Activated CD4-positive, alpha-beta T cell treated with anti-CD3 and anti-CD28 coated beads, Interleukin-10, Interleukin-2, amounts not matched to agents 100 ng/mL and 50 ng/mL, durations not matched to agents 16 hours and 8 hours (primary cell): ENCODE results near the gene ACER3.
"Not testable (repeated sequence)": the region's sequence is repeated elsewhere in the genome, so short reads cannot be mapped to it uniquely, and the experiment has no call there.

Experiments used
- DNase-seq: peaks from one replicate; pipeline ENCODE4 v3.0.0-alpha.2; 2020

Gene ACER3

DNA sequence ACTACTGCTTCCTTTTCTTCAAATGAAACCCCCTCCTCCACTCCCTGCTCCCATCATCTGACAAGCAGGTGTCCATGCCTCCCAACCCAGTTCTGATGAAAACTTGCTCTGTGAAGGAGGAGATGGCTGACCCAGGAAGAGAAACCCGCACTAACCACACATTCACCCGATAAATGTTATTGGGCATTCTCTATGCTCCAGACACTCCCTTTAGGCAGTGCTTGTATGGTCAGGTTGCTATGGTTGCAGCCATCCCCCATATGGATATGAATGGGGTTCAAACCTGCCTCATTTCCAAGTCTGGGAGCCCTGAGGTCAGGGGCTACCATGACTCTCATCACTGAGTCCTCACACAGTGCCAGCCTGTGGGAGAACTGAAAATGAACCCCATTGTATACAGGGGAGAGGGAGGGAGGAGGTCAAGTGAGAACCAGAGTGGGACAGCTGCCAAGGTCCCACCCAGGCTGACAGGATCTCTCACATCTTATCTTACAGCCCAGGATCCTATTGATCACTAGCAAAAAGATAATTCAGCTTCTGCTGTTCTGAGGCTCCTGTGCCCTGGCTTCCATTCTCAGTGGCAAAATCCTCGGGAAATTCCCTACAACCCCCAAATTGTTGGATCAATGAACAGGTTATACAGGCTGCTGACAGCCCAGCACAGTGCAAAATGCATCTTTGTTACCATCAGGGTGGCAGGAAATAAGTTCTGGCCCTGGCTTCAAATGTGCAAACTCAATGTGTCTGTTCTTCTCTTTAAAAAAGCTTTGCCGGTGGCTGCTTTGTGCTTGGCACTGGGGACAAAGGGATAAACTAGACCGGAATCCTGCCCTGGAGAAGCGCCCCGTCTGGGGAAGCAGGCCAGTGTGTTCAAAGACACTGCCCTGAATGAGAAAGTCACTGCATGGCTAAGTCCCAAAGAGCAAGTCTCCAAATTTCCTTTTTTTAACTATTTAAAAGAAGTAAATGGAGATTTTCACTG, 22.7 kb upstream of the ACER3 start:
- no peak for DNase-seq

DNA sequence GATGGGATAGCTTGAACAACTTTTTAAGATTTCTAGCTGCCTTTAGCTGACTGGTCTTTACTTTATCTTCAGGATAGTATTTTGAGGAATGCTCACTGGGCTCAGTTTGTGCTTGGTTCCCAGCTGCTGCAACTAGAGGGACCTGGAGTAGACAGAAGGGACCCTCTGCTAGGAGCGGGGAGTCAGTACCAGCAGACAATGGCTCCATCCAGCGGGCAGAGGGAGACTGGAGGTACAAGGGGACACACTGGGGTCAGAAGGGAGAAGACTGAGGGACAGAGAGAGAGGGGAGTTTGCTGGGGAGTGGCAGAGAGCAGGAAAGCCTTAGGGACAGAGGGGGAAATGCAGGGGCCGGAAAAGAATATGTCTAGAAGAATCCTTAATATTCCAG, 22.0 kb upstream of the ACER3 start:
- no peak for DNase-seq

DNA sequence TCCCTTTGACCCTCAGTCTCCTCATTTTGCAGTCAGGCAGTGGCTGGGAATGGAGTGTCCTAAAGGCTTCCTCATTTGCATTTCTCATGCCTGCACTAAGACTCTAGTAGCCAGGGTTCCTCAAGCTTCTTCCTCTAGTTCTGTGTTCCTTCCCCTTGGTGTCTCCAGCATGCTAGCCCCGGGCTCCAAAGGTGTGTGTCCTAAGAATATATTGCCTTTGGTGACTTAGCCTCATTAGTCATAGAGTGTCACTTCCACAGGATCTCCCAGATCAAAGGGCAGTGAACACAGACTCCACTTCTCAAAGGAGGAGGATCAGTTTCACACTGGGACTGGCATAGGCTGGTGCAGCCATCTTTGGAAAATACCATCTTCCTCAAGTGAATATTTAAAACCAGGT, 21.4 kb upstream of the ACER3 start:
- DNase-seq: no peak

DNA sequence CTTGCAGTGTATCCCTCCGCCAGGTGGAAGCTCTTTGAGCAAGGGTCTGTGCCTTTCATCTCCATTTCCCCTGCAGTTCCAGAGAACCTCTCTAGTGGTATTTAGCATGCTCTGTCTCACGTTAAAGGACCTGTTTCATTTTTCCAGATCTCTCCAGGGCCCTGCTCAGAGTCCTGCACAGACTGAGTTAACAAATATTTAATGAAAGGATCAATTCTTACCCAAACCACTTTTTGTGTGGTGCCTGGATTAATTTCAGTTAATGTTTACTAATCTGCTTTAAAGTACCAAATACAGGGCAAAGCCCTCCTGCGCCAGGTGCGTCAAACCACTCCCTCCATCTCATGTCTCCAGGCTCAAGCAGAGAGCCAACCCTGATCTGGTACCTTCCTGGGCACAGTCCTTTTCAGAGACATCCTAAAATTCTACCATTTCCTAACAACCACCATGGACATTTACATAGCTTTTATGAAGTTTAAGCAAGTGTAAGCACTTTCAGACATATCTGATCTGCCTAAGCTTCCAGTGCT, 18.7 kb upstream of the ACER3 start:
- DNase-seq: no peak

DNA sequence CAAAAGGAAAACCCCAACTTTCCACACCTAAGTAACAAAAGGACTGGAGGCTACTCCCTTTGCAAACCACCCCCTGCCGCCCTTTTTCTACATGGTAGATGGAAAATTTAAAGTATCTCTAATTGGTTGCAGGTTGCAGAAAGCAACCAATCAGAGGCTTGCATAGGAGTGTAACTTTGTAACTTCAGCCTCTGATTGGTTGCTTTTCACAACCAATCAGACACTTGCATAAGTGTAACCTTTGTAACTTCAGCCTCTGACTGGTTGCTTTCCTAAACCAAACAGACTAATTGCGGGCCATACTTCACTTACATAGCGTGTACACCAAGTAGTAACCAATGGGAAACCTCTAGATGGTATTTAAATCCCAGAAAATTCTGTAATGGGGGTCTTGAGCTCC, 16.8 kb upstream of the ACER3 start:
- no peak for DNase-seq

DNA sequence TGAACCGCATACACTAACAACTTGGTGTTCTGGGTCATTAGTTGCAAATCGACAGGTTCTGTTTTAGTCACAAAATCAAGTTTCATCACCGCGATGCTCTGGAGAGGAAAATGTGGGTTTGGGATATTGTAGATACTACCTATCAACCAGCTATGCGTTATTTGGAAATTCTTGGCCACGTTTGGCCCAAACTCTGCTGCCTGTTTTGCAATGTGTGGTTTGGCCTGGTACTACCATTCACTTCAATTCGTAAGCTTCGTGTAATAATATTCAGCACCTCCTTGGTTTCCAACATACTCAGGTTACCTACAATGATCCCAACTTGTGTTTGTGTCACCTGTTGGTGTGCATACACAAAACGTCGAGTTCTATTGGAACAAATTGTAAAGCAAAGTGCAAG, 16.2 kb upstream of the ACER3 start:
- no peak for DNase-seq

DNA sequence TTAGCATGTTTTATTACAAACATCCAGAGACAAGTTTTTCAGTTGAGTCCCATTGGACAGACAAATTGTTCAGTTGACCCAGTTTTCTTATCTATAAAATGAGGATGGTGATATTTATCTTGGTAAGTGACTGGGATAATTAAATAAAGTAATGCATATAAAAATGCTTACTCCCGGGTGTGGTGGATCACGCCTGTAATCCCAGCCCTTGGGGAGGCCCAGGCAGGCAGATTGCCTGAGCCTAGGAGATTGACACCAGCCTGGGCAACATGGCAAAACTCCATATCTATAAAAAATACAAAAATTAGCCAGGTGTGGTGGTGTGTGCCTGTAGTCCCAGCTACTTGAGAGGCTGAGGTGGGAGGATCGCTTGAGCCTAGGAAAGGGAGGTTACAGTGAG, 15.6 kb upstream of the ACER3 start:
- no peak for DNase-seq

DNA sequence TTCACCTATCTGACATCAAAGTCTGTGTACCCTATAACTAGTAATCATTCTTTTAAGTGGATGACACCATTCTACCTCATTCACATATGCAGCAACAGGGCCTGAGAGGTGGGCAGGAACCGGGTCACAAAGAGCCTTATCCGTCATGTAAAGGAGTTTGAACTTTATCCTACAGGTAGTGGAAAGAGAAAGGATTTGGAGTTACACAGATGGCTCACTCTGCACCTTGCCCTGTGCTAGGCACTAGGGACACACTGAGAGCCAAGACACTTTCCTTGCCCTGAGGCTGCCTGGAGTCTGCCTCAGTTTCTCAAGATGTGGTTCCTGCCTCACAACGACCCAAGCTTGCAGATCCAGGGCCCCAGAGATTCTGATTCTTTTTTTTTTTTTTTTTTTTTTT, 14.3 kb upstream of the ACER3 start:
- DNase-seq: no peak

DNA sequence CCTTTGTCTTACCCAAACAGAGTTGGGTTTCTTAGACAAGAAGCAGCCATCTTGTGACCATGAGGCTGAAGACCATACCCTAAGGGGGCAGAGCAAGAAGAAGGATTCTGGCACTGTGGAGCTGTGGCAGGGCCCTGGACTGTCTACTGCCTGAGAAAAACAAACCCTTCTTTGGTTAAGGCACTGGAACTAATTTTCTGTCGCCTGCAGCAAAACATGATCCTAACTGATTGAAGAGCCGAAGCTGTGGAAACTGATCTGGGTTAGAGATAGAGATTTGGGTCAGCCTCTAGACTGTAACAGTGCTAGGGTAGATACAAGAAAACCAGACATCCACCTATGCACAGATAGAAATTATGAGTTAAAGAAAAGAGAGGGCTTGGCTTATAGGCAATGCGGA, 11.3 kb upstream of the ACER3 start:
- no peak for DNase-seq

DNA sequence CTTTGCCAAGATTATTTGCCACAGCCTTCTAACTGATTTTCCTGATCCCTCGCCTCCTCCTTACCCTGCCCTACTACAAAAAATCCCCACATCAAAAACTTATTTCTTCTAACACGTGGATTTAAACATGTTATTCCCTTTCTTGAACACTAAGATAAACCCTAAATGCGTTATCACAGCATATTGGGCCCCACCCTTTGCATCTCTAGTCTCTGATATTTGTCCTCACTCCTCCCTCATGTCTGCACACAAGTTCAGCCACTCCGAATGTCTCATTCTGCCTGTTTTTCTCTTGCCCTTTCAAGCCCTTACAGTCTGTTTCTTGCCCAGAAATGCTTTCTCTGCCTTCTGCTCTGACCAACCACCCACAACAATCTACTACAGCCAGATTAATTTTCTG, 10.6 kb upstream of the ACER3 start:
- DNase-seq: no peak

DNA sequence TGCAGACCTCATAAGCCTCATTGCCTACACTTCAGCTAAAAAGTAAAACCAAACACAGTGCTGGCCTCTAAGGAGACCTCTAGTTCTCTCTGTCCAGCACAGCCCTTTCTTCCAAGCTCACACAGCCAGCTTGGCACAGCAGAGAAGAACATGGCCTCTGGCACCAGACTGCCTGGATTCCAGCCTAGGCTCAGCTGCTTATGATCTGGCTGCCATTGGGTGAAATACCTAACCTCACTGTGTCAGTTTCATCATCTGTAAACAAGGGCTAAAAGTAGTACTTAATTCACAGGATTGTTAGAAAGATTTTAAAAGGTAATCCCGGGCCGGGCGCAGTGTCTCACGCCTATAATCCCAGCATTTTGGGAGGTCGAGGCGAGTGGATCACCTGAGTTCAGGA, 9.9 kb upstream of the ACER3 start:
- no peak for DNase-seq

DNA sequence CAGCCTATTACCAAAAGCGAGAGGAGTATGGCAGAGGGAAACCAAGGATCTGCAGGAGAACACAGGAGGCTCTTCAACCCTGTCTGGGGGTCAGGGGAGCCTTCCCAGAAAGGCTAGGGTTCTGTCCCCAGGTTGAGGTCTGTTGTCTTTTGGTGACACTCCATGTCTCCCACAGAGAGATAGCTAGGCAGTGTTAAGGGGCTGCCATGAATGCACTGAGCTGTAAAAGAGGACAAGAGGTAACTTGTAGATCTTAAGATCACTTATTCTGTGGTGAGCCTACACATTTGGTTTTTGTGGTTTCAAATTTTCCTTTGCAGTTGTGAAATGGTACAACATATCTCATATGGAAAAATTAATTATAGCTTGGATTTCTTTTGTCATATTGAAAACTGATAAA, 6.0 kb upstream of the ACER3 start:
- DNase-seq: no peak

DNA sequence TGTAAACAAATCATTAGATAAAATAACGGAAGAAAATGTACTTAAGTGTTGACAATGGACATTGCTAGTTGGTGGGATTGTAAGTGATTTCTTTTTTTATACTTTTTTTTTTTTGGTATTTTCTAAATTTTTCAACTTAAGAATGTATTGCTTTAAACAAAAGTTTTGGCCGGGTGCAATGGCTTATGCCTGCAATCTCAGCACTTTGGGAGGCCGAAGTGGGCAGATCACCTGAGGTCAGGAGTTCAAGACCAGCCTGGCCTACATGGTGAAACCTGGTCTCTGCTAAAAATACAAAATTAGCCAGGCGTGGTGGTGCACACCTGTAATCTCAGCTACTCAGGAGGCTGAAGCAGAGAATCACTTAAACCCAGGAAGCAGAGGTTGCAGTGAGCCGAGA, 5.0 kb upstream of the ACER3 start:
- DNase-seq: not testable (repeated sequence)

DNA sequence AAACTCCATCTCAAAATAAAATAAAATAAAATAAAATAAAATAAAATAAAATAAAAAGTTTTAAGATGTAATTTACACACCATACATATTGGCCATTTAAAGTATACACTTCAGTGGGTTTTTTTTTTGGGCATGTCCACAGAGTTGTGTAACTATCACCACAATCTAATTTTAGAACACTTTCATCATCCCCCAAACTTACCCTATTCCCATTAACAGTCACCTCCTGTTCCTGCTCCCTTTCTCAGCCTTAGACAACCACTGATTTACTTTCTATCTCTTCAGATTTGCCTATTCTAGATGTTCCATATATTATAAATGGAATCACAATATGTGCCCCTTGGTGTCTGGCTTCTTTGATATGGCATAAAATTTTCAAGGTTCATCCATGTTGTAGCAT, 4.6 kb upstream of the ACER3 start:
- no peak for DNase-seq

DNA sequence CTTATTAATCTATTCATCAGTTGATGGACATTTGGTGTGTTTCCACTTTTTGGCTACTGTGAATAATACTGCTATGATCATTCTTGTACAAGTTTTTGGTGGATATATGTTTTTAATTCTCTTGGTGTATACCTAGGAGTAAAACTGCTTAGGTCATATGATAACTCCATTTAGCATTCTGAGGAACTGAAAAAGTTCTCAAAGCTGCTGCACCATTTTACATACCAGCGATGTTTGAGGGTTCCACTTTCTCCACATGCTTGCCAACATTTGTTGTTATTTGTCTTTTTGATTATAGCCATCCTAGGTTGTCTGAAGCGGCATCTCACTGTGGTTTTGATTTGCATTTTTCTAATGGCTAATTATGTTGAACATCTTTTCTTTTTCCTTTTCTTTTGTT, 4.1 kb upstream of the ACER3 start:
- no peak for DNase-seq

DNA sequence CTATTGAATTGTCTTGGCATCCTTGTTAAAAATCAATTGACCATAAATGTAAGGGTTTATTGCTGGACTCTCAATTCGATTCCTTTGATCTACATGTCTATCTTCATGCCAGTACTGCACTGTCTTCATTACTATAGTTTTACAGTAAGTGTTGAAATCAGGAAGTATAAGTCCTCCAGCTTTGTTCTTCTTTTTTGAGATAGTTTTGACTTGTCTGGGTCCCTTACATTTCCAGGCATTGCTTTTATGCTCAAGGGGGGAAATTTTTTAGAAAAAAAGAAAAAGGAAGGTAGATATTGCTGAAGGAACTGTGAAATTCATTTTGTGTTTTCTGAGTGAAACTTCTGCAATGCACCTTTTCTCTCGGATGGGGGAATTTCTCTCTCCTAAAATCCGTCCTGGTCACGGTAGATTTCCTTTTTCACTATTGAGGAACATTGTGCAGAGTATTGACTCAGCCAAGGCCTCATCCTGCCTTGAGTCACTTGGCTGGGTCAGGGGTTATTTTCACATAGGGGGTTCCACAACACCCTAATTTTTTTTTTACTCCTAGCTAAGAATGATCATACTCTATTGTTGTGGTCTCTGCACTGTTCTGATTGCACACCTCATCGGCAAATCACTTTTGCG, 2.8 kb upstream of the ACER3 start:
- DNase-seq: no peak

DNA sequence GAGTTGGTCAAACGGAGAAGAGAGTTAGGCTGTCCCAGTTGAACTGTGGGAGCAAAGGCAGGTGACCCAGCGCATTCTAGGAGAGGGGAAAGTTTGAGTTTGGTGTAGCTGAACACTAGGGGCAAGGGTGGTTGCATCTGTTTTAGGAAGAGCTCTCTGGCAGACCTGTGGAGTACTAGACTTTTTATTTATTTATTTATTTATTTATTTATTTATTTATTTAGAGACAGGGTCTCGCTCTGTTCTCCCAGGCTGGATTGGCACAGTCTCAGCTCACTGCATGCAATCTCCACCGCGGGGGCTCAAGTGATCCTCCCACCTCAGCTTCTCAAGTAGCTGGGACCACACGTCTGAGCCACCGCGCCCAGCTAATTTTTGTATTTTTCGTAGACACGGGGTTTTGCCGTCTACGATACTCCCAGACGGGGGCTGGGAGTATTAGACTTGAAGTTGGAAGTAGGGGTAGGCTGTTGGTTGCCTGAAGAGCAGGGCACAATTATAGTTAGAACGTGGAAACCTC, 950 bp upstream of the ACER3 start:
- no peak for DNase-seq

DNA sequence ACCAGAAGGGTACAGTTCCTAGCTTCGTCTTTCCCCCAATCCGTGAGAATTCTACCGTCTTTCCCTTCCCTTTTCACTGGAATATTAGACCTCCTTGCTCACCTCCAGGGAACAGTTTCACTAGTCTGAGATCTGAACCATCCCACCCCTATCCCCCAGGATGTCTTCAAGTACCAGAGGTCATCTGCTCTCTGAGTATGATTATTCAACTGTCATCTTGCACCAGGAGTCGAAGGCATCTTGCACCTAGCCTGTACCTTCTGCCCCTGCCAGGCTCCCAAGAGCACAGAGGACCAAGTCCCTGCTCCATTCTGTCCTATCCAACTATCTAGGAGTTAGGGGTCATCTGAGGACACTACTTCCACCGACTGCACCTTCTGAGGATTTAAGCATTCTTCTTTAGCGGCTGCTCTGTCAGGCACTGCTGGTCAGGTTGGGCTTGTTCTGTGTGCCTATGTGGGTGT, 804 bp downstream of the ACER3 start:
- no peak for DNase-seq

DNA sequence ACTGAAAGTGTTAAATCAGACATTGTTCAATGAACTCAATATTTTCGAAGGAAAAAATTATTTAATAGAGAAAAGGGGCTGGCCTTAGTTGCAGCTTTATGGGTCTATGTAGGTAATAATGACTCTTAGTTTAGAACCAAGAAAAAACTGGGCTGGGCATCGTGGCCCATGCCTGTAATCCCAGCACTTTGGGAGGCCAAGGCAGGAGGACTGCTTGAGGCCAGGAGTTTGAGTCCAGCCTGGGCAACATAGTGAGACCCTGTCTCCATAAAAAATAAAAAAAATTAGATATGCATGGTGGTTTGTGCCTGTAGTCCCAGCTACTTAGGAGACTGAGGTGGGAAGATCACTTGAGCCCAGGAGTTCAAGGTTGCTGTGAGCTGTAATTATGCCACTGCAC, 2.1 kb downstream of the ACER3 start:
- DNase-seq: not testable (repeated sequence)

DNA sequence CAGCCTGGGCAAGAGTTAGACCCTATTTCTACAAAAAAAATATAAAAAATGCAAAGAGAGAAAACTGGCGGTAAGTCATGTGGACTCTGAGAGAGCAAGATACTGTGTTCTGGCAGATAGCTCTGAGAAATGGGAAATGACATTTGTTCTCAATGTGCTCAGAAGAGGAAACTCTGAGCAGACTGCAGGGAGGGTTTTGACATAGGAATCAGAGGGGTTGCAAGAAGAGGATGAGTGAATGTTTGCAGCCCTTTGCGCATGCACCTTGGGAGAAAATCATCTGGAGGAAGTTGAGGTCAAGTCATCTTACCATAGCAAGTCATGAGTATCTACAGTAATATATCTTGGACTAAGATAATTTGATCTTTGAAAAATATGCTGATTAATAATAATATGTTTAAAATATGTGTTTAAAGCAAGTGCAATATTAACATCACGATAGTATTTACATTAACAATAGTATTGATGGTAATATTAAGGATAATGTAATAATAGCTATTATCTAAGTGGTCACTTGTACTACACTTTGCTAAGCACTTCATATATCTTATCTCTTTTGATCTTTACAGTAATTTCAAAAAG, 2.6 kb downstream of the ACER3 start:
- peak; percentile 6 for DNase-seq

DNA sequence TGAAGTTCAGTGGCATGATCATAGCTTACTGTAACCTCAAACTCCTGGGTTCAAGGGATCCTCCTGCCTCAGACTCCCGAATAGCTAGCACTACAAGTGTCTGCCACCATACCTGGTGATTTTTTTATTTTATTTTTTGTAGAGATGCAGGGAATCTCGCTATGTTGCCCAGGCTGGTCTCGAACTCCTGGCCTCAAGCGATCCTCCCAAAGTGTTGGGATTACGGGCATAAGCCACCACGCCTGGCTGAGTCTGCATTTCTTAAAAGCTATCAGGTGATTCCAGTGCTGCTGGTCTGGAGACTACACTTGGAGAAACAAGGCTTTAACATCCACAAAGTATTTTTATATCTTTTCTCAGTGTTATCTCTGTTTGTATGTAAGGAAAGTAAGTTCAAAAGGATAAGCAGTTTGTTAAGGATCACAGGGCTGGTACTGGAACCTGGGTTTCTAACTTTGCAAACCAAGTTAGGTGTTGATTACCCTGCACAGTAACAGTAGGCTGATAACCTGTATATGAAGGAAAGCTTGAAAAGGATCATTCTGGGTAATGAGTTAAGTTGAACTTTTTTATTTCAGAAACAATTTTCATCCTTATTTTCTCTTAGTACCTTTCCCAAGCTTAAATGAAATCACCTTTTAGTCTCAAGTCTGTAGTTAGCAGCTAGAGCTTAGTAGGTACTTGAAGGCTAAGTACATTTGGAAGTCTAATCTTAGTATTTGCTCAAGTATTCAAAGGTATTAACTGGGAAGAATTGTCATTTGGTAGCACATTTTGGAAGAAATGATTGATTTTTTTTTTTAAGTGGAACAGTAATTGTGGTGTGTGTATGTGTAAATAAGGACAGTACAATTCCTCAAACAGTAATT, 12.5 kb downstream of the ACER3 start:
- no peak for DNase-seq

DNA sequence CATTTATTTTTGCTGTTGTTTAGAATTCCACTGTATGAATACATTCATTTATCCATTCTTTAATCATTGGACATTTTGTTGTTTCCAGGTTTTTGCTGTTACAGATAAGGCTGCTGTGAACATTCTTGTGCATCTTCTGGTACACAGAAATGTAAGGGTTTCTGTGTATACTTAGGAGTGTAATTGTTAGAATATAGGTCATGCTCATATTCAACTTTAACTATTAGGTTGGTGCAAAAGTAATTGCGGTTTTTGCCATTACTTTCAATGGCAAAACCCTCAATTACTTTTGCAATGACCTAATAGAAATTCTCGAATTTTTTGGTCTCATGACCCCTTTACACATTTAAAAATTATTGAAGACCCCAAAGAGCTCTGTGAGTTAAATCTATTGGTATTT, 17.3 kb downstream of the ACER3 start:
- DNase-seq: no peak

DNA sequence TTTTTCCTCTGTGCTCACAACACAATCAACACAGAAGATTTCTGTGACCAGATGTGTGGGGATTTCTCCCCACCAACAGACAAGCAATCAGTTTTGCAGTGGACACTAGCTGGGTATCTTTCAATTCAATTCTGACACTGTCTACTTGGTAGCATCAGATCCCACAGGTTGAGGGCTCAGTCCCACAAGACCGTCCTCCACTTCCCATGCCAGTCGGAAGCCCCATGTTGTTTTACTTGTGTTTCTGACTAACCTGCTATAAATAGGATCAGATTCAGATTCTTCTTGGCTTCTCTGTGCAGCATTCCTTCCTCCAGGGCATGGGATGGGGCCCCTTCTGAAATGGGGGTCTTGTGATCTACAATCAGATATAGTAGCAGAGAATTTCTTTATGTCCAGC, 19.6 kb downstream of the ACER3 start:
- no peak for DNase-seq
